HL-60 (cell line): Measurements from ENCODE around the gene PTS.

Experiments
- DNase-seq, 2 experiments: peaks; one replicate each; pipeline ENCODE4 v3.0.0-alpha.2; 2010 to 2020; ENCODE audit warnings: low read depth in 1 of 2, low spot score in 1 of 2
- H3K27ac ChIP-seq: fragments of 250-450 bp; sonication (Bioruptor Pico); replicated peaks from 2 replicates; pipeline ENCODE4 v1.5.1; 2020; ENCODE audit warnings: mild to moderate bottlenecking, moderate library complexity
- H3K27me3 ChIP-seq: fragments of 250-450 bp; sonication (Bioruptor Pico); 2 replicates; pipeline ENCODE4 v1.5.1; 2021; ENCODE audit warnings: mild to moderate bottlenecking, moderate library complexity; ENCODE audit not compliant: insufficient read depth, poor library complexity, severe bottlenecking
- H3K4me3 ChIP-seq: replicated peaks from 2 replicates; pipeline ENCODE4 v1.5.1; 2011; ENCODE audit warnings: mild to moderate bottlenecking, control low read depth, low read length; ENCODE audit not compliant: insufficient read depth
- GABPA ChIP-seq: IDR thresholded peaks from 2 replicates; pipeline ENCODE4 v1.6.1; 2012; ENCODE audit warnings: low read depth
- POLR2AphosphoS5 ChIP-seq: IDR thresholded peaks from 2 replicates; pipeline ENCODE4 v1.6.1; 2012; ENCODE audit warnings: low read depth
- SPI1 ChIP-seq: IDR thresholded peaks from 2 replicates; pipeline ENCODE4 v1.6.1; 2012; ENCODE audit warnings: low read depth, mild to moderate bottlenecking, borderline replicate concordance
- TF ChIP-seq, protein P1 (sequence below): IDR thresholded peaks from one replicate; pipeline ENCODE4 v1.5.1; 2011; ENCODE audit warnings: low read length, control low read depth, inconsistent platforms; ENCODE audit not compliant: insufficient read depth
- TF ChIP-seq, protein P2 (sequence below): IDR thresholded peaks from 2 replicates; pipeline ENCODE4 v1.6.1; 2012; ENCODE audit warnings: low read depth; ENCODE audit not compliant: insufficient replicate concordance

PTS gene

DNA sequence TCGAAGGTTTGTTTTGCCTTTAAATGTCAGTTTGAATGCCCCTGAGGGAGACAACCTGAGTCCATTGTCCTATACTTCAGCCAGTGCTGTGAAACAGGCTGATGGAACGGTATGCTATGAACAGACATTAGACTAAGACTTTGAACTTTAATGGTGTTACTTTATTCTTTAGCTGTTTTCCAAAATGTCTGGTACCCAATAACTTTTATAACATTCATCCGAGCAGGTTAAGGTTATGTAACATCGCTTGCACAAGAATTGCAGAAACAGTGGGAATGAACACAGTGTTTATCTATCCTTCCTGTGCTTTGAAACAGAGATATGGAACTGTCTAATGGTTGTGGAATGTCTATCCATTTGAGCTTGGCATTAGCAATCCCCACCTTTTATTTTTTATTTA lies 12.5 kb upstream of the PTS start:
- TF ChIP-seq POLR2AphosphoS5 = no peak
- TF ChIP-seq, protein P1, sequence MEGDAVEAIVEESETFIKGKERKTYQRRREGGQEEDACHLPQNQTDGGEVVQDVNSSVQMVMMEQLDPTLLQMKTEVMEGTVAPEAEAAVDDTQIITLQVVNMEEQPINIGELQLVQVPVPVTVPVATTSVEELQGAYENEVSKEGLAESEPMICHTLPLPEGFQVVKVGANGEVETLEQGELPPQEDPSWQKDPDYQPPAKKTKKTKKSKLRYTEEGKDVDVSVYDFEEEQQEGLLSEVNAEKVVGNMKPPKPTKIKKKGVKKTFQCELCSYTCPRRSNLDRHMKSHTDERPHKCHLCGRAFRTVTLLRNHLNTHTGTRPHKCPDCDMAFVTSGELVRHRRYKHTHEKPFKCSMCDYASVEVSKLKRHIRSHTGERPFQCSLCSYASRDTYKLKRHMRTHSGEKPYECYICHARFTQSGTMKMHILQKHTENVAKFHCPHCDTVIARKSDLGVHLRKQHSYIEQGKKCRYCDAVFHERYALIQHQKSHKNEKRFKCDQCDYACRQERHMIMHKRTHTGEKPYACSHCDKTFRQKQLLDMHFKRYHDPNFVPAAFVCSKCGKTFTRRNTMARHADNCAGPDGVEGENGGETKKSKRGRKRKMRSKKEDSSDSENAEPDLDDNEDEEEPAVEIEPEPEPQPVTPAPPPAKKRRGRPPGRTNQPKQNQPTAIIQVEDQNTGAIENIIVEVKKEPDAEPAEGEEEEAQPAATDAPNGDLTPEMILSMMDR = no peak
- TF ChIP-seq GABPA = no peak
- TF ChIP-seq, protein P2, sequence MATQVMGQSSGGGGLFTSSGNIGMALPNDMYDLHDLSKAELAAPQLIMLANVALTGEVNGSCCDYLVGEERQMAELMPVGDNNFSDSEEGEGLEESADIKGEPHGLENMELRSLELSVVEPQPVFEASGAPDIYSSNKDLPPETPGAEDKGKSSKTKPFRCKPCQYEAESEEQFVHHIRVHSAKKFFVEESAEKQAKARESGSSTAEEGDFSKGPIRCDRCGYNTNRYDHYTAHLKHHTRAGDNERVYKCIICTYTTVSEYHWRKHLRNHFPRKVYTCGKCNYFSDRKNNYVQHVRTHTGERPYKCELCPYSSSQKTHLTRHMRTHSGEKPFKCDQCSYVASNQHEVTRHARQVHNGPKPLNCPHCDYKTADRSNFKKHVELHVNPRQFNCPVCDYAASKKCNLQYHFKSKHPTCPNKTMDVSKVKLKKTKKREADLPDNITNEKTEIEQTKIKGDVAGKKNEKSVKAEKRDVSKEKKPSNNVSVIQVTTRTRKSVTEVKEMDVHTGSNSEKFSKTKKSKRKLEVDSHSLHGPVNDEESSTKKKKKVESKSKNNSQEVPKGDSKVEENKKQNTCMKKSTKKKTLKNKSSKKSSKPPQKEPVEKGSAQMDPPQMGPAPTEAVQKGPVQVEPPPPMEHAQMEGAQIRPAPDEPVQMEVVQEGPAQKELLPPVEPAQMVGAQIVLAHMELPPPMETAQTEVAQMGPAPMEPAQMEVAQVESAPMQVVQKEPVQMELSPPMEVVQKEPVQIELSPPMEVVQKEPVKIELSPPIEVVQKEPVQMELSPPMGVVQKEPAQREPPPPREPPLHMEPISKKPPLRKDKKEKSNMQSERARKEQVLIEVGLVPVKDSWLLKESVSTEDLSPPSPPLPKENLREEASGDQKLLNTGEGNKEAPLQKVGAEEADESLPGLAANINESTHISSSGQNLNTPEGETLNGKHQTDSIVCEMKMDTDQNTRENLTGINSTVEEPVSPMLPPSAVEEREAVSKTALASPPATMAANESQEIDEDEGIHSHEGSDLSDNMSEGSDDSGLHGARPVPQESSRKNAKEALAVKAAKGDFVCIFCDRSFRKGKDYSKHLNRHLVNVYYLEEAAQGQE = no peak
- TF ChIP-seq SPI1 = no peak
- H3K4me3 ChIP-seq = no peak overlapping the region
- DNase-seq = no peak
- H3K27ac ChIP-seq = no peak overlapping the region
- H3K27me3 ChIP-seq = no peaks in the 10 kb centered on the region

DNA sequence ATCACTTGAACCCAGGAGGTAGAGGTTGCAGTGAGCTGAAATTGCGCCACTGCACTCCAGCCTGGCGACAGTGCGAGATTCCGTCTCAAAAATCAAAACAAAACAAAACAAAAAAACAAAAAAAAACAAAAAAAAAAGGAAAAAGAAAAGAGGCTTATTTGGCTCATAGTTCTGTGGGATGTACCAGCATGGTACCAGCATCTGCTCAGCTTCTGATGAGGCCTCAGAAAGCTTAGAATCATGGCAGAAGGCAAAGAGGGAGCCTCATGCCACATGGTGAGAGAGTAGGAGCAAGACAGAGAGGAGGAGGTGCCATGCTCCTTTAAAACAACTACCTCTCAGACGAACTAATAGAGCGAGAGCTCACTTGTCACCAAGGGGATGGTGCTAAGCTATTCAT lies 10.6 kb upstream of the PTS start:
- DNase-seq = no peak
- no peaks in the 10 kb centered on the region for H3K27me3 ChIP-seq
- no peak overlapping the region for H3K27ac ChIP-seq
- TF ChIP-seq, protein P2 = no peak
- TF ChIP-seq POLR2AphosphoS5 (no peak), GABPA (no peak), SPI1 (no peak)
- TF ChIP-seq, protein P1 = no peak
- H3K4me3 ChIP-seq = no peak overlapping the region

DNA sequence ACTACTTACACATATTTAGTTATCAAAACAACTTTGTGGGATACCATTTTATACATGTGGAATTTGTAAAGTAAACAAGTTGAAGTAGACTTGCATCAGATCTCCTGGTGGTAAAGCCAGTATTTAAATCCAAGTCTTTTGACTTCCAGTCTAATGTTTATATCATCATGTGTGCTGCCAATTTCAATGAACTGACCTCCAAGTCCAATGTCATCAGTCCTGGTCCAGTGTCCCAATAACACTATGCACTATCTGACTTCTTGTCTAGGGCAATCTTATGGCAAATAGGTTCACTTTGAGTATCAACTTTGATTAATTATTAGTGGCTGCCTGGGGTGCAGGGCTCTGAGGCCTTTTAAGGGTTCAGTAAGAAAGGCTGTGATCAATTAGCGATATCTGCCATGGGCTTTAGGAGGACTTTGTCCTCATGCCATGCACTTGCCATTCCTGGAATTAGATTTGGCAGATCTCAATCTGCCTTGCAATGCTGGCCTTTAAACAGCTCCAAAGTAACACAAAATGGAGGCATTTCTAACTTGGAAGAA lies 9.6 kb upstream of the PTS start:
- DNase-seq = no peak
- TF ChIP-seq POLR2AphosphoS5 (no peak), SPI1 (no peak), GABPA (no peak)
- TF ChIP-seq, protein P2 = no peak
- TF ChIP-seq, protein P1 = no peak
- no peak overlapping the region for H3K27ac ChIP-seq

More for the DNA sequence above, 9.6 kb upstream of the PTS start:
- H3K27me3 ChIP-seq = no peaks in the 10 kb centered on the region
- no peak overlapping the region for H3K4me3 ChIP-seq
